HCT116 (cell line): Measurements from ENCODE around the gene CSNK1G2. TPM values are rescaled to one million over a fixed set of nuclear protein-coding genes. Genes with fewer than 3 reads are reported as not detected.

Source experiments
- ATAC-seq: fragments of 200-7000 bp; cut with Tn5 transposase; 2 replicates; pipeline ENCODE4 v1.9.1; 2020; ENCODE audit warnings: mild to moderate bottlenecking, moderate library complexity
- BruUV-seq: library from RNA; stranded (reverse); fragments of 400-500 nt; replicated peaks from 2 replicates; lab custom pipeline; 2021; lab: Mats Ljungman, UMichigan
- CTCF ChIA-PET: fragments of 300-600 bp; sonication (Branson Sonifier 250); formaldehyde crosslinking; loops from one replicate; lab custom pipeline; 2021; ENCODE audit warnings: antibody characterized with exemption; lab: Charles Lee
- POLR2A ChIA-PET: fragments of 300-600, 350-600 bp; sonication (Branson Sonifier 250); formaldehyde crosslinking; loops from one replicate; lab custom pipeline; 2021; ENCODE audit warnings: antibody characterized with exemption; lab: Charles Lee
- RAD21 ChIA-PET, 2 experiments: fragments of 300-600 bp; sonication (Branson Sonifier 250); formaldehyde crosslinking; loops; one replicate each; lab custom pipeline; 2023; ENCODE audit warnings: low total read pairs in 2 of 2; ENCODE audit not compliant: uncharacterized antibody in 2 of 2, unreplicated experiment in 2 of 2, low non-redundant PET in 1 of 2; lab: Charles Lee
- DNase-seq: peaks from one replicate; pipeline ENCODE4 v3.0.0-alpha.2; 2010; ENCODE audit warnings: low read depth, low spot score
- H2AFZ ChIP-seq: fragments of 200-600 bp; shearing (Covaris generic), sonication (generic); 2 replicates; pipeline ENCODE4 v1.6.1; 2017; ENCODE audit warnings: low read depth, mixed run types, mixed read lengths, antibody characterized with exemption, low read length; ENCODE audit not compliant: poor library complexity, severe bottlenecking
- H3K27ac ChIP-seq: 2 replicates; pipeline ENCODE4 v1.5.1; 2012; ENCODE audit warnings: low read depth, low read length
- H3K27me3 ChIP-seq: fragments of 200-600 bp; sonication (generic); 2 replicates; pipeline ENCODE4 v1.6.1; 2016; ENCODE audit warnings: mixed run types, low read length, mixed read lengths; ENCODE audit not compliant: insufficient read depth
- H3K36me3 ChIP-seq, 2 experiments: fragments of 200-500 bp in 1 of 2; fragments of 200-600 bp in 1 of 2; sonication (Bioruptor generic) in 1 of 2; sonication (generic) in 1 of 2; 2 replicates each; pipeline versions ENCODE4 v1.5.1 to v1.6.1; 2014 to 2016; ENCODE audit warnings: low read length in 2 of 2, inconsistent platforms in 1 of 2, mixed read lengths in 1 of 2, mixed run types in 1 of 2; ENCODE audit not compliant: insufficient read depth in 2 of 2, control insufficient read depth in 1 of 2
- H3K4me1 ChIP-seq, 2 experiments: fragments of 200-600 bp in 1 of 2; sonication (generic) in 1 of 2; 2 replicates each; pipeline versions ENCODE4 v1.5.1 to v1.6.1; 2012 to 2017; ENCODE audit warnings: low read length in 2 of 2, inconsistent platforms in 1 of 2, mild to moderate bottlenecking in 1 of 2, mixed read lengths in 1 of 2, mixed run types in 1 of 2, moderate library complexity in 1 of 2; ENCODE audit not compliant: insufficient read depth in 2 of 2, control insufficient read depth in 1 of 2
- H3K4me2 ChIP-seq: fragments of 200-600 bp; sonication (generic); 2 replicates; pipeline ENCODE4 v1.6.1; 2017; ENCODE audit warnings: mixed run types, low read length, mixed read lengths
- H3K4me3 ChIP-seq, 2 experiments: fragments of 200-600 bp in 1 of 2; sonication (generic) in 1 of 2; replicated peaks in 1 of 2; 2 replicates each; pipeline ENCODE4 v1.5.1; 2011 to 2016; ENCODE audit warnings: low read length in 2 of 2, control low read depth in 1 of 2, low read depth in 1 of 2, mild to moderate bottlenecking in 1 of 2, mixed read lengths in 1 of 2, mixed run types in 1 of 2
- H3K79me2 ChIP-seq: fragments of 200-600 bp; sonication (generic); 2 replicates; pipeline ENCODE4 v1.6.1; 2017; ENCODE audit warnings: mild to moderate bottlenecking, mixed run types, low read length, moderate library complexity, mixed read lengths; ENCODE audit not compliant: insufficient read depth
- H3K9ac ChIP-seq: fragments of 200-600 bp; sonication (generic); 2 replicates; pipeline ENCODE4 v1.6.1; 2016; ENCODE audit warnings: low read length, mixed read lengths
- H3K9me2 ChIP-seq: fragments of 200-600 bp; sonication (generic), shearing (Covaris generic); 2 replicates; pipeline ENCODE4 v1.6.1; 2017; ENCODE audit warnings: mixed run types, mild to moderate bottlenecking, moderate library complexity; ENCODE audit not compliant: insufficient read depth
- H3K9me3 ChIP-seq, 2 experiments: fragments of 200-500 bp in 1 of 2; fragments of 200-600 bp in 1 of 2; sonication (Bioruptor generic) in 1 of 2; sonication (generic) in 1 of 2; 2 replicates each; pipeline ENCODE4 v1.6.1; 2014 to 2017; ENCODE audit warnings: low read length in 2 of 2, mixed read lengths in 2 of 2, inconsistent platforms in 1 of 2, low read depth in 1 of 2, mild to moderate bottlenecking in 1 of 2, mixed run types in 1 of 2, moderate library complexity in 1 of 2; ENCODE audit not compliant: control insufficient read depth in 1 of 2, insufficient read depth in 1 of 2
- H4K20me1 ChIP-seq: fragments of 200-600 bp; sonication (generic), shearing (Covaris generic); 2 replicates; pipeline ENCODE4 v1.6.1; 2017; ENCODE audit warnings: mixed run types, mild to moderate bottlenecking, moderate library complexity; ENCODE audit not compliant: insufficient read depth
- CBX3 ChIP-seq: IDR thresholded peaks from 2 replicates; pipeline ENCODE4 v1.6.1; 2012; ENCODE audit warnings: low read depth
- EZH2 ChIP-seq: fragments of 200-600 bp; sonication (generic); IDR thresholded peaks from 2 replicates; pipeline ENCODE4 v1.6.1; 2017; ENCODE audit warnings: antibody characterized with exemption, mixed run types
- EZH2phosphoT487 ChIP-seq: fragments of 200-600 bp; IDR thresholded peaks from 2 replicates; pipeline ENCODE4 v1.6.1; 2018; ENCODE audit warnings: antibody characterized with exemption, borderline replicate concordance
- FOSL1 ChIP-seq: IDR thresholded peaks from 2 replicates; pipeline ENCODE4 v1.6.1; 2012; ENCODE audit warnings: low read depth
- POLR2A ChIP-seq: IDR thresholded peaks from 2 replicates; pipeline ENCODE4 v1.7.0; 2011; ENCODE audit warnings: borderline replicate concordance; ENCODE audit not compliant: insufficient read depth, insufficient read length; ENCODE audit errors: extremely low read depth
- RAD21 ChIP-seq: IDR thresholded peaks from 2 replicates; pipeline ENCODE4 v1.6.1; 2012; ENCODE audit warnings: low read depth, mild to moderate bottlenecking
- SIN3A ChIP-seq: IDR thresholded peaks from 2 replicates; pipeline ENCODE4 v1.6.1; 2012; ENCODE audit warnings: low read depth
- ZFX ChIP-seq: fragments of 450-650 bp; IDR thresholded peaks from 2 replicates; pipeline ENCODE4 v1.6.1; 2017
- ZNF274 ChIP-seq: fragments of 200-500 bp; sonication (Bioruptor generic); IDR thresholded peaks from 2 replicates; pipeline ENCODE4 v1.6.1; 2014; ENCODE audit warnings: mild to moderate bottlenecking, low read depth, low read length, inconsistent platforms
- intact Hi-C: fragments of 100-400 bp; cut with micrococcal nuclease; formaldehyde crosslinking; loops from 2 replicates; pipeline ENCODE4 v1.10.0; 2022
- total RNA-seq: library from RNA; stranded (reverse); gene quantifications from one replicate; pipeline ENCODE4 v1.2.1, GENCODE V29; 2021; ENCODE audit not compliant: unreplicated experiment
- TF ChIP-seq, protein P1 (sequence below), 3 experiments: fragments of 200-600 bp in 1 of 3; sonication (generic) in 1 of 3; IDR thresholded peaks in 2 of 3; conservative IDR thresholded peaks in 1 of 3; 2 replicates each; pipeline ENCODE4 v1.5.1; 2012 to 2017; ENCODE audit warnings: low read depth in 2 of 3, low read length in 2 of 3, antibody characterized with exemption in 1 of 3, borderline replicate concordance in 1 of 3, control low read depth in 1 of 3, mild to moderate bottlenecking in 1 of 3, mixed read lengths in 1 of 3, mixed run types in 1 of 3, moderate library complexity in 1 of 3; ENCODE audit not compliant: insufficient read depth in 1 of 3
- TF ChIP-seq, protein P2 (sequence below): IDR thresholded peaks from 2 replicates; pipeline ENCODE4 v1.6.1; 2012; ENCODE audit warnings: low read depth

CSNK1G2 gene
- total RNA-seq, 1 experiment from 2014 or later: 97.9 TPM

DNA sequence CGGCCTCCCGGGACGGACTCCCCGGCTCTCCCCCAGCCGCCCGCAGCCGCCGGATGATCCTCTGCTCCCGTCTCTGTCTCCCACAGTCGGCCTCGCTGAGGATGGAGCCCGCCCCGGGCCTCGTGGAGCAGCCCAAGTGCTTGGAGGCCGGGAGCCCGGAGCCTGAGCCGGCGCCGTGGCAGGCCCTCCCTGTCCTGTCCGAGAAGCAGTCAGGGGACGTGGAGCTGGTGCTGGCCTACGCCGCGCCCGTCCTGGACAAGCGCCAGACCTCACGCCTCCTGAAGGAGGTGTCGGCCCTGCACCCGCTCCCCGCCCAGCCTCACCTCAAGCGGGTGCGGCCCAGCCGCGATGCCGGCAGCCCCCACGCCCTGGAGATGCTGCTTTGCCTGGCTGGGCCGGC is 29.0 kb upstream of the CSNK1G2 start:
- no peak overlapping the region for H3K9ac ChIP-seq
- no peak overlapping the region for H3K27ac ChIP-seq
- H3K9me2 ChIP-seq: no peaks in the 10 kb centered on the region
- no peak overlapping the region for H3K4me3 ChIP-seq
- ChIA-PET POLR2A (no interaction called here), CTCF (no interaction called here), RAD21 (no interaction called here)
- BruUV-seq: no TSS peak
- no peaks in the 10 kb centered on the region for H3K9me3 ChIP-seq
- no peak overlapping the region for H2AFZ ChIP-seq
- ATAC-seq: no peak
- no peaks in the 10 kb centered on the region for H4K20me1 ChIP-seq
- TF ChIP-seq POLR2A (no peak), CBX3 (no peak), RAD21 (no peak), EZH2 (no peak), FOSL1 (no peak)
- no peak for DNase-seq
- H3K27me3 ChIP-seq: no peaks in the 10 kb centered on the region
- peaks cover 8 to 11% of the 10 kb centered on the region in 2 experiments; a peak in 3 of 4 replicates for H3K36me3 ChIP-seq
- H3K4me1 ChIP-seq: peaks cover 0 to 7% of the 10 kb centered on the region in 2 experiments; a peak in 2 of 4 replicates
- intact Hi-C loops: no loop called here
- H3K4me2 ChIP-seq: no peak overlapping the region
- H3K79me2 ChIP-seq: peaks cover 83% of the 10 kb centered on the region

DNA sequence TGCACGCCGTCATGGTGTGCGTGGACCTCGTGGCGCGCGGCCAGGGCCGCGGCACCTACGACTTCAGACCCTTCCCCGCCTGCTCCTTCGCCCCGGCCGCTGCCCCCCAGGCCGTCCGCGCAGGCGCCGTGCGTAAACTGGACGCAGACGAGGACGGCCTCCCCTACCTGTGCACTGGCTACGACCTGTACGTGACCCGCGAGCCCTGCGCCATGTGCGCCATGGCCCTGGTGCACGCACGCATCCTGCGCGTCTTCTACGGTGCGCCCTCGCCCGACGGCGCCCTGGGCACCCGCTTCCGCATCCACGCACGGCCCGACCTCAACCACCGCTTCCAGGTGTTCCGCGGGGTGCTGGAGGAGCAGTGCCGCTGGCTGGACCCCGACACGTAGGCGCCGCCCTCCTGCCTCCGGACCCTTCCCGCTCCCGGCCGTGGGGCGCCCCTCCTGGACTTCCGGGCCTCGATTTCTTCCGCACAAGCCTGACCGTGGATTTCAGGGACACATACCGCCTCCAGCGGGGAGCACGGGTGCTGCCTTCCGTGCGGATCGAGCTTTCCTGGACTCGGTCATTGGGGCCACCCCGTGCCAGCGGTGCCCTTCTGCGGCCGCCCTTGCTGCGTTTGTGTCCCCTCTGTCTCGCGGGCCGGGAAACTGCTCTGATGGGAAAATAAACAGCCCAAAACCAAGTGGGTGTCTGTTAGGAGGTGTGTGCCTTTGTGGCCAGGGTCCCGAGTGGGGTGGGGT is 28.0 kb upstream of the CSNK1G2 start:
- H3K9ac ChIP-seq: no peak overlapping the region
- CTCF ChIA-PET: no interaction called here
- no peaks in the 10 kb centered on the region for H4K20me1 ChIP-seq
- TF ChIP-seq EZH2phosphoT487: no peak
- no peak for TF ChIP-seq SIN3A
- no peak for TF ChIP-seq POLR2A
- TF ChIP-seq ZNF274: no peak
- TF ChIP-seq, protein P1, sequence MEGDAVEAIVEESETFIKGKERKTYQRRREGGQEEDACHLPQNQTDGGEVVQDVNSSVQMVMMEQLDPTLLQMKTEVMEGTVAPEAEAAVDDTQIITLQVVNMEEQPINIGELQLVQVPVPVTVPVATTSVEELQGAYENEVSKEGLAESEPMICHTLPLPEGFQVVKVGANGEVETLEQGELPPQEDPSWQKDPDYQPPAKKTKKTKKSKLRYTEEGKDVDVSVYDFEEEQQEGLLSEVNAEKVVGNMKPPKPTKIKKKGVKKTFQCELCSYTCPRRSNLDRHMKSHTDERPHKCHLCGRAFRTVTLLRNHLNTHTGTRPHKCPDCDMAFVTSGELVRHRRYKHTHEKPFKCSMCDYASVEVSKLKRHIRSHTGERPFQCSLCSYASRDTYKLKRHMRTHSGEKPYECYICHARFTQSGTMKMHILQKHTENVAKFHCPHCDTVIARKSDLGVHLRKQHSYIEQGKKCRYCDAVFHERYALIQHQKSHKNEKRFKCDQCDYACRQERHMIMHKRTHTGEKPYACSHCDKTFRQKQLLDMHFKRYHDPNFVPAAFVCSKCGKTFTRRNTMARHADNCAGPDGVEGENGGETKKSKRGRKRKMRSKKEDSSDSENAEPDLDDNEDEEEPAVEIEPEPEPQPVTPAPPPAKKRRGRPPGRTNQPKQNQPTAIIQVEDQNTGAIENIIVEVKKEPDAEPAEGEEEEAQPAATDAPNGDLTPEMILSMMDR (IDR thresholded peaks at IDR 0.05 in 2 of 3, conservative IDR thresholded peaks at IDR 0.05 in 1 of 3; ENCODE audit: borderline replicate concordance in 1 of 3, insufficient read depth in 1 of 3, low read depth in 2 of 3, low read length in 2 of 3): no peak
- TF ChIP-seq, protein P2, sequence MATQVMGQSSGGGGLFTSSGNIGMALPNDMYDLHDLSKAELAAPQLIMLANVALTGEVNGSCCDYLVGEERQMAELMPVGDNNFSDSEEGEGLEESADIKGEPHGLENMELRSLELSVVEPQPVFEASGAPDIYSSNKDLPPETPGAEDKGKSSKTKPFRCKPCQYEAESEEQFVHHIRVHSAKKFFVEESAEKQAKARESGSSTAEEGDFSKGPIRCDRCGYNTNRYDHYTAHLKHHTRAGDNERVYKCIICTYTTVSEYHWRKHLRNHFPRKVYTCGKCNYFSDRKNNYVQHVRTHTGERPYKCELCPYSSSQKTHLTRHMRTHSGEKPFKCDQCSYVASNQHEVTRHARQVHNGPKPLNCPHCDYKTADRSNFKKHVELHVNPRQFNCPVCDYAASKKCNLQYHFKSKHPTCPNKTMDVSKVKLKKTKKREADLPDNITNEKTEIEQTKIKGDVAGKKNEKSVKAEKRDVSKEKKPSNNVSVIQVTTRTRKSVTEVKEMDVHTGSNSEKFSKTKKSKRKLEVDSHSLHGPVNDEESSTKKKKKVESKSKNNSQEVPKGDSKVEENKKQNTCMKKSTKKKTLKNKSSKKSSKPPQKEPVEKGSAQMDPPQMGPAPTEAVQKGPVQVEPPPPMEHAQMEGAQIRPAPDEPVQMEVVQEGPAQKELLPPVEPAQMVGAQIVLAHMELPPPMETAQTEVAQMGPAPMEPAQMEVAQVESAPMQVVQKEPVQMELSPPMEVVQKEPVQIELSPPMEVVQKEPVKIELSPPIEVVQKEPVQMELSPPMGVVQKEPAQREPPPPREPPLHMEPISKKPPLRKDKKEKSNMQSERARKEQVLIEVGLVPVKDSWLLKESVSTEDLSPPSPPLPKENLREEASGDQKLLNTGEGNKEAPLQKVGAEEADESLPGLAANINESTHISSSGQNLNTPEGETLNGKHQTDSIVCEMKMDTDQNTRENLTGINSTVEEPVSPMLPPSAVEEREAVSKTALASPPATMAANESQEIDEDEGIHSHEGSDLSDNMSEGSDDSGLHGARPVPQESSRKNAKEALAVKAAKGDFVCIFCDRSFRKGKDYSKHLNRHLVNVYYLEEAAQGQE: no peak
- no peak for TF ChIP-seq ZFX
- ATAC-seq (no peak), DNase-seq (no peak)
- no peaks in the 10 kb centered on the region for H3K27me3 ChIP-seq
- H3K4me2 ChIP-seq: no peak overlapping the region
- H2AFZ ChIP-seq: no peak overlapping the region
- H3K4me1 ChIP-seq: no peaks in the 10 kb centered on the region
- POLR2A ChIA-PET: no interaction called here
- intact Hi-C loops: no loop called here
- H3K27ac ChIP-seq: no peak overlapping the region
- no TSS peak for BruUV-seq
- peaks cover 8 to 11% of the 10 kb centered on the region in 2 experiments; a peak in 3 of 4 replicates for H3K36me3 ChIP-seq
- H3K4me3 ChIP-seq: no peak overlapping the region
- no peaks in the 10 kb centered on the region for H3K9me2 ChIP-seq
- peaks cover 73% of the 10 kb centered on the region for H3K79me2 ChIP-seq
- RAD21 ChIA-PET: no interaction called here
- no peaks in the 10 kb centered on the region for H3K9me3 ChIP-seq
